Activated T-helper 1 cell treated with anti-CD3 and anti-CD28 coated beads, Interleukin-12 subunit alpha, Interleukin-12 subunit beta, Interleukin-2, Interleukin-4 antibody, amounts not matched to agents 30 ng/mL and 10 ng/mL and 1 ng/mL, durations not matched to agents 14 hours and 24 hours and 36 hours (primary cell): ENCODE results near the gene EMILIN2. TPM values are rescaled to one million over a fixed set of nuclear protein-coding genes. Genes with fewer than 3 reads are reported as not detected.
"Not testable (repeated sequence)": the region's sequence is repeated elsewhere in the genome, so short reads cannot be mapped to it uniquely, and the experiment has no call there.

Source experiments
- DNase-seq: peaks from one replicate; pipeline ENCODE4 v3.0.0; 2021; ENCODE audit warnings: low spot score
- H3K27ac Mint-ChIP-seq: one replicate; pipeline ENCODE4 v1.8.0; 2021; ENCODE audit warnings: mild to moderate bottlenecking, mixed read lengths
- H3K27me3 Mint-ChIP-seq: one replicate; pipeline ENCODE4 v1.8.0; 2022; ENCODE audit warnings: mild to moderate bottlenecking, moderate library complexity, mixed read lengths; ENCODE audit not compliant: insufficient read depth
- H3K36me3 Mint-ChIP-seq: one replicate; pipeline ENCODE4 v1.8.0; 2021; ENCODE audit warnings: low read depth, mixed read lengths
- H3K4me1 Mint-ChIP-seq: one replicate; pipeline ENCODE4 v1.8.0; 2021; ENCODE audit warnings: low read depth, mixed read lengths
- H3K4me3 Mint-ChIP-seq: one replicate; pipeline ENCODE4 v1.8.0; 2021; ENCODE audit warnings: mild to moderate bottlenecking, moderate library complexity, mixed read lengths
- H3K9me3 Mint-ChIP-seq: one replicate; pipeline ENCODE4 v1.8.0; 2021; ENCODE audit warnings: mixed read lengths
- intact Hi-C: fragments of 100-400 bp; cut with micrococcal nuclease; formaldehyde crosslinking; loops from one replicate; pipeline ENCODE4 v1.15.1; 2024
- total RNA-seq: library from RNA; stranded (reverse); gene quantifications from 2 replicates; pipeline ENCODE4 v1.2.3, GENCODE V29; 2022

EMILIN2 gene
- total RNA-seq, 1 donor from 2014 or later: 28.0 TPM

DNA sequence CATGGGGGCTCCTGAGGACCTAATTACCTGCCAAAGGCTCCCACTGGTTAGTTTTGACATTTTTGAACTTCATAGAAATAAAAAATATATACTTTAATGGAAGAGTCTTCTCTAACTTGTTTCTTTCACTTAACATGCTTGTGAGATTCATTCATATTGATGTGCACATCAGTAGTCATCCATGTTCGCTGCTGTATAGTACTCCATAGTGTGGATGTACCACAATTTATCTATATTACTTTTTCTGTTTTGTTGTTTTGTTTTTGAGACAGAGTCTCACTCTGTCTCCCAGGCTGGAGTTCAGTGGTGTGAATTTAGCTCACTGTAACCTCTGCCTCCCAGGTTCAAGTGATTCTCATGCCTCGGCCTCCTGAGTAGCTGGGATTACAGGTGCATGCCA, 22.8 kb upstream of the EMILIN2 start:
- no peak for DNase-seq
- intact Hi-C loops: no loop called here
- H3K27ac Mint-ChIP-seq: no peak overlapping the region
- H3K4me3 Mint-ChIP-seq: no peak overlapping the region
- H3K27me3 Mint-ChIP-seq: peaks cover 13% of the 10 kb centered on the region
- peaks cover 4% of the 10 kb centered on the region for H3K9me3 Mint-ChIP-seq
- peaks cover 1% of the 10 kb centered on the region for H3K36me3 Mint-ChIP-seq
- no peaks in the 10 kb centered on the region for H3K4me1 Mint-ChIP-seq

GRCh38 chr18:2824865-2825264, 21.9 kb upstream of the EMILIN2 start:
- H3K4me1 Mint-ChIP-seq: no peaks in the 10 kb centered on the region
- H3K27me3 Mint-ChIP-seq: peaks cover 13% of the 10 kb centered on the region
- H3K27ac Mint-ChIP-seq: no peak overlapping the region
- H3K4me3 Mint-ChIP-seq: no peak overlapping the region
- intact Hi-C loops: no loop called here
- no peak for DNase-seq
- H3K9me3 Mint-ChIP-seq: peaks cover 3% of the 10 kb centered on the region
- peaks cover 1% of the 10 kb centered on the region for H3K36me3 Mint-ChIP-seq

DNA sequence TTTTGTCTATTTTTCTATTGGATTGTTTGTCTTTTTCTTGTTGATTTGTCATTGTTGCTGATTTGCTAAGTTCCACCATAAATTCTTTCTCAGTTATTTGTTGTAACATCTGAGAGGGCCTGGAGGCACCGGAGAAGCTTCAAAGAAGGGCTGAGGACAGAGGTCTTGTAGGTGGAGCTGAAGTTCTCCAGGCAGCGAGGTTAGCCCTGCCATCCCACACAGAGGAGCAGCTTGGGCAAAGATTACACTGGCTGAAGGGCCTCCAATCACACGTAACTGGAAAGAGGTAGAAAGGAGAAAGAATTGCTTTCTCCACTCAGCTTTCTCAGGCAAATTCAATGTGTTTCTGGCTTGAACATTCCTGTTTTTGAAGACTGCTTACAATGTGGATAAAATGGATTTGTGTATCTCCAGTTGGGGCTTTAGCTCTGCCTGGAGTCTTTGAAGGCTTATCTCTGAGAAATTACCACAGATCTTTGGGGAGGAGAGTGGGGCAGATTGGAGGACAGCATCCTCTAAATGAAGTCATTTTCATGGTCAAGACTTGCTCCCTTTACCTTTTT, 21.1 kb upstream of the EMILIN2 start:
- no peak overlapping the region for H3K4me3 Mint-ChIP-seq
- peaks cover 12% of the 10 kb centered on the region for H3K27me3 Mint-ChIP-seq
- no peak overlapping the region for H3K27ac Mint-ChIP-seq
- intact Hi-C loops: no loop called here
- DNase-seq: no peak
- H3K9me3 Mint-ChIP-seq: peaks cover 3% of the 10 kb centered on the region
- peaks cover 1% of the 10 kb centered on the region for H3K36me3 Mint-ChIP-seq
- no peaks in the 10 kb centered on the region for H3K4me1 Mint-ChIP-seq

GRCh38 chr18:2826581-2826980, 20.2 kb upstream of the EMILIN2 start:
- intact Hi-C loops: no loop called here
- peaks cover 15% of the 10 kb centered on the region for H3K27me3 Mint-ChIP-seq
- peaks cover 1% of the 10 kb centered on the region for H3K36me3 Mint-ChIP-seq
- no peaks in the 10 kb centered on the region for H3K4me1 Mint-ChIP-seq
- H3K27ac Mint-ChIP-seq: no peak overlapping the region
- peaks cover 3% of the 10 kb centered on the region for H3K9me3 Mint-ChIP-seq
- no peak overlapping the region for H3K4me3 Mint-ChIP-seq
- no peak for DNase-seq

- H3K36me3 Mint-ChIP-seq: peaks cover 1% of the 10 kb centered on the region
- H3K4me3 Mint-ChIP-seq: no peak overlapping the region
- peaks cover 15% of the 10 kb centered on the region for H3K27me3 Mint-ChIP-seq
- no peaks in the 10 kb centered on the region for H3K4me1 Mint-ChIP-seq
- no peak for DNase-seq
- H3K27ac Mint-ChIP-seq: no peak overlapping the region
- intact Hi-C loops: no loop called here
- H3K9me3 Mint-ChIP-seq: peaks cover 3% of the 10 kb centered on the region
These were observed 19.7 kb upstream of the EMILIN2 start for GRCh38 chr18:2827061-2827460.

DNA sequence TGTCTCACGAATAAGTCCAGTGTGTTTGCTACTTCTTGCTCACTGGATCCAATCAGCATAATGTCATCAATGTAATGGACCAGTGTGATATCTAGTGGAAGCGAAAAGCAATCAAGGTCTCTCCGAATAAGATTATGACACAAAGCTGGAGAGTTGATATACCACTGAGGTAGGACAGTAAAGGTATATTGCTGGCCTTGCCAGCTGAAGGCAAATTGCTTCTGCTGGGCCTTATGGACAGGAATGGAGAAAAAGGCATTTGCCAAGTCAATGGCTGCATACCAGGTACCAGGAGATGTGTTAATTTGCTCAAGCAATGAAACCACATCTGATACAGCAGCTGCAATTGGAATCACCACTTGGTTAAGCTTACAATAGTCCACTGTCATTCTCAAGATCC, 10.7 kb upstream of the EMILIN2 start:
- H3K4me1 Mint-ChIP-seq, intact Hi-C loops, H3K9me3 Mint-ChIP-seq, DNase-seq, H3K27ac Mint-ChIP-seq, H3K36me3 Mint-ChIP-seq, H3K4me3 Mint-ChIP-seq: not testable (repeated sequence)
- H3K27me3 Mint-ChIP-seq: peaks cover 13% of the 10 kb centered on the region

GRCh38 chr18:2837290-2837689, 9.5 kb upstream of the EMILIN2 start:
- H3K4me3 Mint-ChIP-seq, H3K36me3 Mint-ChIP-seq, H3K27ac Mint-ChIP-seq, DNase-seq, intact Hi-C loops, H3K4me1 Mint-ChIP-seq, H3K9me3 Mint-ChIP-seq: not testable (repeated sequence)
- peaks cover 13% of the 10 kb centered on the region for H3K27me3 Mint-ChIP-seq

- intact Hi-C loops: no loop called here
- no peak for DNase-seq
- H3K27ac Mint-ChIP-seq: no peak overlapping the region
- no peaks in the 10 kb centered on the region for H3K4me1 Mint-ChIP-seq
- peaks cover 9% of the 10 kb centered on the region for H3K9me3 Mint-ChIP-seq
- H3K36me3 Mint-ChIP-seq: no peaks in the 10 kb centered on the region
- peaks cover 29% of the 10 kb centered on the region for H3K27me3 Mint-ChIP-seq
- H3K4me3 Mint-ChIP-seq: no peak overlapping the region
These were observed 7.6 kb upstream of the EMILIN2 start for GRCh38 chr18:2839202-2839601.

GRCh38 chr18:2840521-2840920, 6.3 kb upstream of the EMILIN2 start:
- no peak for DNase-seq
- H3K4me1 Mint-ChIP-seq: no peaks in the 10 kb centered on the region
- H3K9me3 Mint-ChIP-seq: peaks cover 9% of the 10 kb centered on the region
- no peak overlapping the region for H3K4me3 Mint-ChIP-seq
- intact Hi-C loops: no loop called here
- H3K27me3 Mint-ChIP-seq: peaks cover 40% of the 10 kb centered on the region
- H3K36me3 Mint-ChIP-seq: no peaks in the 10 kb centered on the region
- no peak overlapping the region for H3K27ac Mint-ChIP-seq

- peaks cover 52% of the 10 kb centered on the region for H3K27me3 Mint-ChIP-seq
- no peak overlapping the region for H3K4me3 Mint-ChIP-seq
- no peak overlapping the region for H3K27ac Mint-ChIP-seq
- peaks cover 11% of the 10 kb centered on the region for H3K4me1 Mint-ChIP-seq
- H3K36me3 Mint-ChIP-seq: no peaks in the 10 kb centered on the region
- peaks cover 4% of the 10 kb centered on the region for H3K9me3 Mint-ChIP-seq
- intact Hi-C loops: no loop called here
- DNase-seq: no peak
These were observed 3.7 kb upstream of the EMILIN2 start for GRCh38 chr18:2843146-2843545.

GRCh38 chr18:2845172-2845571, 1.6 kb upstream of the EMILIN2 start:
- H3K36me3 Mint-ChIP-seq: no peaks in the 10 kb centered on the region
- no peak overlapping the region for H3K27ac Mint-ChIP-seq
- intact Hi-C loops: loop anchor here (5.0 kb wide), 1 partner anchor 43 kb away; no protein-coding TSS in a partner anchor
- H3K27me3 Mint-ChIP-seq: peaks cover 57% of the 10 kb centered on the region
- no peaks in the 10 kb centered on the region for H3K9me3 Mint-ChIP-seq
- peaks cover 16% of the 10 kb centered on the region for H3K4me1 Mint-ChIP-seq
- no peak overlapping the region for H3K4me3 Mint-ChIP-seq
- no peak for DNase-seq

GRCh38 chr18:2847317-2848246, 776 bp downstream of the EMILIN2 start:
- H3K27ac Mint-ChIP-seq: peak overlapping the region; percentile 56
- H3K36me3 Mint-ChIP-seq: no peaks in the 10 kb centered on the region
- peaks cover 49% of the 10 kb centered on the region for H3K27me3 Mint-ChIP-seq
- no peaks in the 10 kb centered on the region for H3K9me3 Mint-ChIP-seq
- H3K4me3 Mint-ChIP-seq: peak overlapping the region; percentile 88
- intact Hi-C loops: loop anchor here (2.0 to 5.0 kb wide), 4 partner anchors 35 to 399 kb away; partner anchors contain the start of gene MYL12A
- peaks cover 26% of the 10 kb centered on the region for H3K4me1 Mint-ChIP-seq
- DNase-seq: peak; percentile 7
